Measurements from ENCODE around the gene WDR74. TPM values are rescaled to one million over a fixed set of nuclear protein-coding genes. Genes with fewer than 3 reads are reported as not detected.
A peak's percentile ranks its signal among the peaks of the same experiment; 100 is the strongest.

WDR74 gene
- total and polyA plus RNA-seq, 9 of the 15 experiments (the other 6 are each of a cell fraction or from before 2014, with no cell fraction given), result 32.7 to 210 (median 114) TPM

GRCh38 chr11:62841361-62842170, 2.2 kb upstream of the WDR74 start (continued):
- TF ChIP-seq ZNF277 (CRISPR knock-in tag; IDR thresholded peaks at IDR 0.05; ENCODE audit: borderline replicate concordance) (peak; percentile 58; the same call in 1 of the 2 replicates), GTF2B (IDR thresholded peaks at IDR 0.05; ENCODE audit: extremely low read depth, insufficient read length) (peak; percentile 93), IFI16 (CRISPR knock-in tag; IDR thresholded peaks at IDR 0.05) (peak; percentile 73), SMC3 (conservative IDR thresholded peaks at IDR 0.05; ENCODE audit: insufficient read depth, low read depth, low read length) (peak; percentile 12; the same call in 1 of the 2 replicates), ESRRB (CRISPR knock-in tag; IDR thresholded peaks at IDR 0.05; ENCODE audit: borderline replicate concordance) (peak; percentile 100), ZNF140 (CRISPR knock-in tag; IDR thresholded peaks at IDR 0.05) (0 out of 2 replicates have a peak, but pooled peaks have one; percentile 12), FOXP4 (CRISPR knock-in tag; IDR thresholded peaks at IDR 0.05; ENCODE audit: borderline replicate concordance) (peak; percentile 86; the same call in 1 of the 2 replicates), SFPQ (IDR thresholded peaks at IDR 0.05; ENCODE audit: low read depth, low read length) (peak; percentile 3; the same call in 1 of the 2 replicates), MAFF (IDR thresholded peaks at IDR 0.05; ENCODE audit: low read length) (peak; percentile 63; the same call in 1 of the 2 replicates), ZFP91 (CRISPR knock-in tag; IDR thresholded peaks at IDR 0.05) (peak; percentile 86), SP1 (CRISPR knock-in tag; IDR thresholded peaks at IDR 0.05) (peak; percentile 99), ZNF76 (CRISPR knock-in tag; IDR thresholded peaks at IDR 0.05; ENCODE audit: borderline replicate concordance) (peak; percentile 83; the same call in 1 of the 2 replicates), DMBX1 (CRISPR knock-in tag; IDR thresholded peaks at IDR 0.05; ENCODE audit: borderline replicate concordance) (0 out of 2 replicates have a peak, but pooled peaks have one; percentile 73), NR1H2 (CRISPR knock-in tag; IDR thresholded peaks at IDR 0.05) (peak; percentile 96; the same call in 1 of the 2 replicates), MAX (CRISPR knock-in tag; IDR thresholded peaks at IDR 0.05) (peak; percentile 38; the same call in 1 of the 2 replicates), CXXC5 (CRISPR knock-in tag; IDR thresholded peaks at IDR 0.05) (peak; percentile 85), TAL1 (IDR thresholded peaks at IDR 0.05) (peak; percentile 44; the same call in 1 of the 2 replicates)

Measured in K562 (cell line).